Ramos (cell line): ENCODE measurements around the gene KCNQ2.

Experiments used
- in situ Hi-C: fragments of 300-500 bp; cut with MboI; formaldehyde crosslinking; loops from one replicate; pipeline ENCODE4 v1.14.3; 2022; ENCODE audit warnings: low sequenced_read_pairs; ENCODE audit not compliant: unreplicated experiment

KCNQ2 gene

GRCh38 chr20:63473555-63474449, 1.3 kb upstream of the KCNQ2 start:
- in situ Hi-C loops, result no loop called here

DNA sequence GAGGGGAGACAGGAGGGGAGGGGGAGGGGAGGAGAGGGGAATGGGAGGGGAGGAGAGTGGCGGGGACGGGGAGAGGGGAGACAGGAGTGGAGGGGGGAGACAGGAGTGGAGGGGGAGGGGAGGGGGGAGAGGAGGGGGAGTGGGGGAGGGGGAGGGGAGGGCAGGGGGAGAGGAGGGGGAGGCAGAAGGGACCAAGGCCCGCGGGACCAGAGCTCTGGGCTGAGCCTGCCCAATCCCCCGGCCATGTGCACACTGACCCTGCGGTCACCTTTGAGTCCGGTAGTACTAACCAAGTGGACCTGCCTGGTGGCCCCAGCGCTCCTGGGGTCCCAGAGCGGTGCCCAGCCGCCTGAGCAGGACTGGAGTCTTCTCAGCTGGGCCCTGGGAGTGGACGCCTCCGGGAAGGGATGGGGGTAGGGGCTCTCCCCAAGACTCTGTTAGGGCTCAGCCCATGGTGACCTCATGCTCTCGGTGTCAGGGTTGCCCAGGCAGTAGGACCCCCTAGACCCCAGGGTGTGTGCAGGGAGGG, 471 bp upstream of the KCNQ2 start:
- in situ Hi-C loops, result no loop called here

GRCh38 chr20:63471717-63471980, 806 bp downstream of the KCNQ2 start:
- in situ Hi-C loops, result no loop called here

DNA sequence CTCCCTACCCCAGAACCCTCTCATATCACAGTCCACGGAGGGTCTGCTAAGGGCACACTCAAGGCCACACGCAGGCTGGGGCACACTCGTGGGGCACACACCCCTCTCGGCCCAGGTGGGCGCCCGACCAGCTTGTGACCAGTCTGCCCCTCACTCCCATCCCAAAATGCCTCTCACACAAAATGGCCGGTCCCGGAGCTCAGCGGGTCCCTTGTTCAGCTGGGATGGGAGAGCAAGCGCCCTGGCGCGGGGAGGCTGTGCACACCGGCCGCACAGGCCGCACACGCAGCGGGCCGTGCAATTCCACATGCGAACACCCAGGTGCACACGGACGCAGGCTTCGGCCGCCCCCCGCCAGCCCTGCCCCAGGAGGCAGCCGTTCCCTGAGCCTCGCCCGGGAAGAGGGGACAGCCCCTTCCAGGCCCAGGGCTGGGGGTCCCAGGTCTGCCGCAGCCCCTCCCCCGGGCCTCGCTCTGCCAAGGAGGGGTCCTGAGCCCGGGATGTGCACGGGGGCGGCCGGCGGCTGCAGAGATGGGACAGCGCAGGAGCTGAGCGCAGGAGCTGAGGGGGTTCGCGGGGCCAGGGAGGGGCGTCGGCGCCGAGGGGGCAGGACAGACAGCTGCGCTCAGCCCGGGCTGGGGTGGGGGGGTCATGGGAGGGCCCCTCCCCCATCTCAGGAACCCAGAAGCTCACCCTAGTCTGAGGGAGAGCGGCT, 1.3 kb downstream of the KCNQ2 start:
- in situ Hi-C loops, result no loop called here

DNA sequence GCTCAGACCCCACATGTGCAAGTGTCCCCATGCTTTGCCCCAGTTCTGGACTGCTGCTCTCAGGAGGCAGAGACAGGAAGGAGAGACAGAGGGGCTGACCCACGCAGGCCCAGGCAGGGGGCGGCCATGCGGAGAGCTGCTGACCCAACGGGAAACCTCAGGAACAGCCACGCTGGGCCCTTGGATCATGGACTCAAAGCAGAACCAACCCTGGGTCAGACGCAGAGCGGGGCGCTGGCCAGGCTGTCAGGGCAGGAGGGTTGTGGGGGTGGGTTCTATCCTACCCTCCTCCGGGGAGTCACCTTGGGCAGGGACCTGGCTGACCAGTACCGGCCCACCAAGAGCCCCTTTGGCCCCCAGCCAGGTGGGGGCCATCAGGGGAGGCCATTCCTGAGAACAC, 2.0 kb downstream of the KCNQ2 start:
- in situ Hi-C loops, result no loop called here

- in situ Hi-C loops, result no loop called here
Observed at GRCh38 chr20:63469713-63470101, 2.7 kb downstream of the KCNQ2 start.

DNA sequence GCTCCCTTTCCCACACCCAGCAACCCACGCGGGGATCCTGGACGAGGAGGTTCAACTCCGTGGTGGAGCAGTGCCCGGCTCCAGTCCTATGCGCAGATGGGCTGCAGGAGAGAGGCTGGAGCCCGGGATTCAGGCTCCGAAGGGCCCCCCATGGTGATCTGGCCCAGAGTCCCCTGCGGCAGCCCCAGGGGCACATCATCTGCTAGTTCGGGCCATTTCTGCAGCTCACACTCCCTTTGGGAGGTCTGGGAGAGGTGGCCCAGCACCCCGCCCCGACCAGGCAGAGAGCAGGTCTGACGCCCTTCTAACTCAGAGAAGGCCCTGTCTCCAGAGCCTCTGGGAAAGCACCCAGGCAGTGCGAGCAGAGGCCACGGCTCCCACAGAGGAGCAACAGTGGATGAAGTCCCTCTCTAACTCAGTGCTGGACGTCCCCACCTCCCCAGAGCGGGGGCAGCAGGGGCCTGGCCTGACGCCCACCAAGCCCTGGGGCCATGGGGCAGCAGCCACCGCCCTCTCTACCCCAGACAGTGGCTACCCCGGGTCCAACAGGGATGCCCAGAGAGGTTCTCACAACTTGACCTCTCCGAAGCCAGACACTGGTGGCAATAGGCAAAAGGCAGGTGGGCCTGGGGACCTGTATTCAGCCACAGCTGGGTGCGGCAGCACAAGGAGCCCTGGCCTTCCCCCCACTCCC, 3.3 kb downstream of the KCNQ2 start:
- in situ Hi-C loops, result no loop called here

DNA sequence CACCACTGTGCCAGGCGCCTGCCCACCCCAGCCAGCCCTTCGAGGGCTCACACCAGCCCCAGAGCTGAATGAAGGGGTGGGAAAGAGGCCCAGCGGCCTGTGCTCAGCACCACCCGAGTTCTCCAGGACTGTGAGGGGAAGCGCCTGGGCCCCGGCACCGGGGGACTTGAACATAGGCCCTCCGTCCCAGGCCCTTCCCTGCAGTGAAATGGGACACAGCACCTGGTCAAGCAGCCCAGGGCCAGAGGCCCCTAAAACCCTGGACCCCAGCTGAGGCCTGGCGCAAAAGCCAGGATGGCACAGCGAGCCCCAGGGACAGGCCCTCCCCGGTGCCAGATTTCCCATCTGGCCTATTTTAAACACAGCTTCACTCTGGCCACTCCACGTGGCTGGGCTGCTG, 4.0 kb downstream of the KCNQ2 start:
- in situ Hi-C loops, result no loop called here

DNA sequence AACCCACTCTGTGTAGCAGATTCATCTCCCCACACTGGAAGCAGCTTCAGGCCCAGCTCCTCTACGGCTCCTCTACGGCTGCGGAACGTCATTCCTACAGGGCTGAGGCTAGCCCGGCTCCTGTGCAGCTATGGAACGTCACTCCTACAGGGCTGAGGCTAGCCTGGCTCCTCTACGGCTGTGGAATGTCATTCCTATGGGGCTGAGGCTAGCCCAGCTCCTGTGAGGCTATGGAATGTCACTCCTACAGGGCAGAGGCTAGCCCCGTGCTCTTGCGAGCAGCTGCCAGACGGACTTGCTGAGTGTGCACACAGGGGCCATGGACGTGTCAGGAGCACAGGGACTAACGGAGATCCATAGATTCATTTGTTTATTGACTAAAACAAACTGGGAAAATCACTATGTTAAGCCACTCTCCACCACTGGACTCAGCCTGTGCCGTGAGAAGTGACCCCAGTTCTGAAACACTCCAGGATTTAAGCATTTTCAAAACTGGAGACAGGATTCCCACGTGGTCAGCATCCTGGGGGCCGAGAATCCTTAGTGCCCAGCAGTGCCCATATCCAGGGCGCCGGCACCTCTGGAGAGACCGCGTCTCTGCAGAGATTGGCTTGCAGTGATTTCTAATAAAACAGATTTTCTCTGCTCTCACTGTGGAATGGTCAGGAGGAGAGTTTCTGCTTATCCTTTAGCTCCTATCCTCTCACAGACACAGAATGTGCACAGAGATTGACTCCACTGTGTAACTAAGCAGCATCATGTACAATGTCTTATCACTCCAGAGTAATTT, 5.0 kb downstream of the KCNQ2 start:
- in situ Hi-C loops, result no loop called here

GRCh38 chr20:63466861-63467260, 5.6 kb downstream of the KCNQ2 start:
- in situ Hi-C loops, result no loop called here

DNA sequence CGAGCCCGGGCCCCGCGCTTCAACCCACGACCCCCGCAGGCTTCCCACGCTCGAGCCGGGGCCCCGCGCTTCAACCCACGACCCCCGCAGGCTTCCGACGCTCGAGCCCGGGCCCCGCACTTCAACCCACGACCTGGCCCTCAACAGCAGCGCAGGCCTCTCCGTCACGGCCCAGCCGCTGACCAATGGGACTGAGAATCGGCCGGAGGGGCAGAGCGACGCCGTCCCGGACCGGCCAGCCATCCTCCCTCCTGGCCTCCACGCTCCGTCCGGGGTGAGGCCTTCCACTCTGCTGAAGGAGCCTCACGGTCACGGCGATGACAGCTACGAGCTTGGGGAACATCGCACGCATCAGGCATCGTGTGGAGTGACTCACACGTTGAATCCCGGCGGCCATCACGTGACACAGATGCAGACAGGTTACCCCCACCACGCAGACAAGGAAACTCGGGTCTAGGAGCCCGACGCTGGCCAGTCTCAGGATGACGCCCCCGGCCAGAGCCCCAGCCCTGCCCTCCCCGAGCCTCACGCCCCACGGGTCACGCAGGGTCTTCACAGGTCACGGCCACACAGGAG, 6.1 kb downstream of the KCNQ2 start:
- in situ Hi-C loops, result no loop called here

DNA sequence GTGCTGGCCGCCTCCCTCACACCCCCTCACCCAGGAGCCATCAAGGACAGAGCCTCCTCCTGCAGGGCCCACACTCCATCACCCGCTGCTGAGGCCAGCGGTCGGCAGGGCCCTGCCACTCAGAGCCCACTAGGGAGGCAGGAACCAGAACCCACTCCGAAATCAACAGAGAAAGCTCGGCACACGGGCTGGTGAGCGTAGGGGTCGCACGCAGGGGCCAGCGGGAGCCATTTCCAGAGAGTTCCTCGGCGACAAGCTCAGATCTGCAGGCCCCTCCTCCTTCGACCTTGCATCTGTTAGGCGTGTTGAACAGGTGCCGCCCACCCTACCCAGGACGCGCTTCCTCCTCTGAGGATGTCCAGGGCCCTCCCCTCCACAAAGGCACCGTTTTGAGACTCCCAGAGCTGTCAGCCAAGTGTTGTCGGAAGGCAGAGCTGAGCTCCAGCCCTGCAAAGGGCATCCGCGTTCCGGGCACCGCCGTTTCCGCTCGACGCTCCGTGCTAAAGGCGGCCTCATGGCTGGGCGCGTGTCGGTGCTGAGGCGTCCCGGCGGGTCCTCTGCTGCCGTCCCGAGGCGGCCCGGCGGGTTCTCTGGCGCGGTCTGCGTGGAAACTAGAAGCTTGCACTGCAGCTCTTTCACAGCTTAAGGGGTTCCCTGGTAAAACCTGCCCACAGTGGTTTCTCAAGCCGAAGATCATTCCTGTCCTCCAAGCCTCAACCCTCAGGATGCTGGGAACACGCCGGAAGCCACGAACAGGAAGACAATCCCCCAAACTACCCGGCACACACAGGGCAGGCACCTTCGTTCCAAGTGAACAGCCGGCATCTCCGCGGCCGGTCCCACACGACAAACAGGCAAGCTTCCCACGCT, 6.8 kb downstream of the KCNQ2 start:
- in situ Hi-C loops, result no loop called here

GRCh38 chr20:63464289-63464635, 8.2 kb downstream of the KCNQ2 start:
- in situ Hi-C loops, result no loop called here

GRCh38 chr20:63463400-63464288, 8.8 kb downstream of the KCNQ2 start:
- in situ Hi-C loops, result no loop called here

DNA sequence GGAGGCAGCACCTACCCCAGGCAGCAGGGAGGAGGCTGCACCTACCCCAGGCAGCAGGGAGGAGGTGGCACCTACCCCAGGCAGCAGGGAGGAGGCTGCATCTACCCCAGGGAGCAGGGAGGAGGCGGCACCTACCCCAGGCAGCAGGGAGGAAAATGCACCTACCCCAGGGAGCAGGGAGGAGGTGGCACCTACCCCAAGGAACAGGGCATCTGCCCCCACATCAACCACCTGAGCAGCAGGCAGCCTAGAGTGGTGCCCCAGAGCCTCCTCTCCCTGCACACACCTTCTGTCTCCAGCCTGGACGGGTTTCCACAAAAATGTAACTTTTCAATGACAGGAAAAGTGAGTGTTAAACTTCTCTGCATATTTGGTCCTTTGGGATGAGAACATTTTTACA, 10.2 kb downstream of the KCNQ2 start:
- in situ Hi-C loops, result no loop called here

DNA sequence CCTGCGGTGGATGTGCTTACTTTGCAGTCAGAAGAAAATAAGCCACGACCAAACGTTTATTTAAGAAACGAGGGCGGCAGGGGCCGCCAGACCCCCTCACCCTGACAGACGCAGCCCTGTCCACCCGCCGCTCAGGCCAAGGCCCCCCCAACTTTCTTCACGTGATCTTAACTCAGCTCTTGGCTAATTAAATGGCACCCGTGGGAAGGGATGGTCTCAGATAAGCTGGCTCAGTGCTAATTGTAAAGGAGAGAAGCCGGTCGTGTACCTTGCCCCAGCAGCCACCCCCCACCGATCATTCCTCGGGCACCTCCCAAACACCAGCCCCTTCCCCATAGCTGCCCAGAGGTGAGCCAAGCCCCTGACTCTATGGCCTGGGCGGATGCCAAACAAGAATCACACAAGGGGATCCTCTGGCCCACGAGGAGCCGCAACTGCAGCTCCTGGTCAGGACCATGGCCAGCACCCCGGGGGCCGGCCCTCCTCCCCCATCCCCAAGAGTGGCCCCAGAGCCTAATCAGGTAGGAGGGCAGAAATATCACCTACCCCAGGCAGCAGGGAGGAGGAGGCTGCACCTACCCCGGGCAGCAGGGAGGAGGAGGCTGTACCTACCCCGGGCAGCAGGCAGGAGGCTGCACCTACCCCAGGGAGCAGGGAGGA, 11.2 kb downstream of the KCNQ2 start:
- in situ Hi-C loops, result no loop called here

DNA sequence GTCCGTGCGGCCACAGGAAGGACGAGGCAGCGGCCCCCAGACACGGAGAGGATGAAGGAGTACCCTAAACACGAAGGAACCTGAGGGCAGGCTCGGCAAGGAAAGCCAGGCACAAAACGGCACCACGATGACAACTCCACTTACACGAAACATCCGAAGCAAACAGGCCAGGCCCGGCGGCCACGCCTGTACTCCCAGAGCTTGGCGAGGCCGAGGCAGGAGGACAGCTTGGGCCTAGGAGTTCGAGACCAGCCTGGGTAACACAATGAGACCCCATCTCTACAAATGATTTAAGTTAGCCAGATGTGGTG, 13.4 kb downstream of the KCNQ2 start:
- in situ Hi-C loops, result no loop called here
